NCI-H1048 (cell line): ENCODE results near the gene BRIP1.
"Not testable (repeated sequence)": the region's sequence is repeated elsewhere in the genome, so short reads cannot be mapped to it uniquely, and the experiment has no call there.

Experiments
- DNase-seq: peaks from one replicate; lab custom pipeline; 2025; lab: John Stamatoyannopoulos, UW

The BRIP1 gene

GRCh38 chr17:61863801-61864126 lies 436 bp upstream of the BRIP1 start:
- no peak for DNase-seq

GRCh38 chr17:61862105-61862574 lies 1.2 kb downstream of the BRIP1 start:
- no peak for DNase-seq

- DNase-seq: not testable (repeated sequence)
Observed at GRCh38 chr17:61860397-61860796, 2.9 kb downstream of the BRIP1 start.

GRCh38 chr17:61856035-61856434 lies 7.3 kb downstream of the BRIP1 start:
- no peak for DNase-seq

- DNase-seq: no peak
Observed at GRCh38 chr17:61852857-61853256, 10.5 kb downstream of the BRIP1 start.

- no peak for DNase-seq
Observed at GRCh38 chr17:61849674-61850073, 13.7 kb downstream of the BRIP1 start.

GRCh38 chr17:61848896-61849295 lies 14.4 kb downstream of the BRIP1 start:
- DNase-seq: no peak

- DNase-seq: no peak
Observed at GRCh38 chr17:61848247-61848646, 15.1 kb downstream of the BRIP1 start.

- DNase-seq: no peak
Observed at GRCh38 chr17:61847659-61848058, 15.7 kb downstream of the BRIP1 start.

- no peak for DNase-seq
Observed at GRCh38 chr17:61846761-61847375, 16.5 kb downstream of the BRIP1 start.

- no peak for DNase-seq
Observed at GRCh38 chr17:61846088-61846487, 17.2 kb downstream of the BRIP1 start.

GRCh38 chr17:61843435-61843834 lies 19.9 kb downstream of the BRIP1 start:
- DNase-seq: no peak

GRCh38 chr17:61842899-61843298 lies 20.4 kb downstream of the BRIP1 start:
- no peak for DNase-seq

- no peak for DNase-seq
Observed at GRCh38 chr17:61839300-61839786, 24.0 kb downstream of the BRIP1 start.

GRCh38 chr17:61837175-61838051 lies 25.9 kb downstream of the BRIP1 start:
- peak; percentile 12 for DNase-seq

- no peak for DNase-seq
Observed at GRCh38 chr17:61836266-61837174, 26.8 kb downstream of the BRIP1 start.

- no peak for DNase-seq
Observed at GRCh38 chr17:61835606-61836005, 27.7 kb downstream of the BRIP1 start.

- no peak for DNase-seq
Observed at GRCh38 chr17:61834610-61835009, 28.7 kb downstream of the BRIP1 start.

GRCh38 chr17:61833536-61834193 lies 29.7 kb downstream of the BRIP1 start:
- no peak for DNase-seq

- no peak for DNase-seq
Observed at GRCh38 chr17:61832463-61832862, 30.9 kb downstream of the BRIP1 start.

- no peak for DNase-seq
Observed at GRCh38 chr17:61831099-61831498, 32.2 kb downstream of the BRIP1 start.

- no peak for DNase-seq
Observed at GRCh38 chr17:61828694-61829093, 34.6 kb downstream of the BRIP1 start.
